ENCODE data around the gene FIGN.

DNA sequence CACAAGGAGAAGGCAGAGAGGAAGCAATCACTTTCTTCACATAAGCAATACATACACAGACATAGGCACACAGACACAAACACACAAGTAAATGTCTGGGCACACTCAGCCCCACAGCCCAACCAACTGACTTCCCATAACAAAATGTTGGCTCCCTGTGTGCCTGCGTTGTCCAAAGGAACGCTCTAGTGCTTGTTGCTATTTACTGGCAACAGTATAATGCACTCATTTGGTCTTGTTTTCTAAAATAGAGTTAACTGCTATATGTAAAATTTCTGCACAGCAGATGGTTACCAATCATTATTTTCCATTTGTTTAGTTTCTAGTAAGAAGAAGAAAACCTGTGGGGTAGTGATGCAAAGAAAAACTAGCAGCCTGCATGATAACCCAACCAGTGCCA is 16.5 kb downstream of the FIGN start:
- TF ChIP-seq EZH2phosphoT487 (IDR thresholded peaks at IDR 0.05; ENCODE audit: insufficient read depth, low read depth), result no peak
- no peak for TF ChIP-seq EZH2 (IDR thresholded peaks at IDR 0.05; ENCODE audit: insufficient read depth, poor library complexity, severe bottlenecking)
